Heart right ventricle (tissue), 16 donors: ENCODE results near the gene KCNIP1. TPM values are rescaled to one million over a fixed set of nuclear protein-coding genes. Genes with fewer than 3 reads are reported as not detected.

Source experiments
- ATAC-seq, 8 donors: fragments of 200-7000 bp; cut with Tn5 transposase; one replicate each; pipeline ENCODE4 v1.9.1; 2020; ENCODE audit warnings: mild to moderate bottlenecking in 8 of 8, moderate library complexity in 8 of 8, moderate number of reproducible peaks in 1 of 8
- DNase-seq, 2 donors: peaks; one replicate each; pipeline ENCODE4 v3.0.0-alpha.2; 2020
- H3K27ac ChIP-seq, 10 donors: fragments of 200-600 bp; sonication (generic) in 2 of 10; one replicate each; pipeline versions ENCODE4 v1.5.0 to v1.8.0; 2020 to 2022; ENCODE audit warnings: mild to moderate bottlenecking in 3 of 10
- H3K27me3 ChIP-seq, 7 donors: fragments of 200-600 bp; one replicate each; pipeline ENCODE4 v1.8.0; 2021 to 2022; ENCODE audit warnings: mild to moderate bottlenecking in 2 of 7
- H3K36me3 ChIP-seq, 9 donors: fragments of 200-600 bp; sonication (generic) in 1 of 9; one replicate each; pipeline versions ENCODE4 v1.5.0 to v1.8.0; 2020 to 2022; ENCODE audit warnings: mild to moderate bottlenecking in 2 of 9
- H3K4me1 ChIP-seq, 9 donors: fragments of 200-600 bp; sonication (generic) in 1 of 9; one replicate each; pipeline versions ENCODE4 v1.5.0 to v1.8.0; 2020 to 2022; ENCODE audit warnings: mild to moderate bottlenecking in 4 of 9
- H3K4me3 ChIP-seq, 10 donors: fragments of 200-600 bp; sonication (generic) in 2 of 10; one replicate each; pipeline versions ENCODE4 v1.5.0 to v1.8.0; 2020 to 2022; ENCODE audit warnings: mild to moderate bottlenecking in 7 of 10, moderate library complexity in 2 of 10
- H3K9me3 ChIP-seq, 11 donors: fragments of 200-600 bp in 10 of 11; sonication (generic) in 2 of 11; one replicate each; pipeline versions ENCODE4 v1.5.0 to v1.8.0; 2013 to 2022; ENCODE audit warnings: mild to moderate bottlenecking in 2 of 11, control low read depth in 1 of 11, moderate library complexity in 1 of 11
- WGBS, 2 donors: extraction: QIAGEN DNeasy Blood & Tissue Kit; methylation state at CpG; one replicate each; pipeline ENCODE4 v1.1.7; 2013; ENCODE audit warnings: inconsistent platforms in 1 of 2; 5-methylcytosine and 5-hydroxymethylcytosine counted together
- intact Hi-C, 10 donors: fragments of 100-400 bp; cut with DNase I; formaldehyde crosslinking; loops; one replicate each; pipeline versions ENCODE4 v1.11.1 to v1.14.2; 2022
- polyA plus RNA-seq, 2 donors: library from polyadenylated mRNA; stranded (reverse); fragments of 200-250 nt; gene quantifications; one replicate each; pipeline ENCODE4 v1.2.3, GENCODE V29; 2013
- total RNA-seq, 10 donors: library from RNA; stranded (reverse); fragmentation: NEBNext Ultra II Directional in 3 of 10; extraction: Animal tissue kit (Norgen Biotek cat#: 25700) in 3 of 10; gene quantifications; one replicate each; pipeline versions ENCODE4 v1.2.1 to v1.2.4, GENCODE V29; 2021 to 2023
- TF ChIP-seq, protein P1 (sequence below), 9 donors: fragments of 200-600 bp; sonication (generic) in 2 of 9; IDR thresholded peaks; one replicate each; pipeline versions ENCODE4 v1.5.0 to v1.8.0; 2021 to 2022; ENCODE audit warnings: antibody characterized with exemption in 9 of 9, mild to moderate bottlenecking in 5 of 9, moderate library complexity in 1 of 9
- donor health status: Arrhythmogenic right ventricular cardiomyopathy.
- donor health status: ischemic (EF 13 %, LVEDD 7.1; RV severe dilation, severe dysfunction).
- donor health status: healthy with polysubstance abuse.
- donor health status: DM: no; HTN: yes; CAD: no.
- donor health status: DM: no; HTN: no; CAD: no.
- donor health status: ischemic (EF 25% LVEDD 6.9; RV normal size, moderate dysfunction).
- donor health status: ischemic (EF 25% LVEDD 5.7; RV mildly dilated, moderate dysfunction).
- donor health status: healthy.
- donor health status: DM: yes; HTN: yes; CAD: no.
- donor health status: Ischemic cardiomyopathy.
- donor health status: ischemic (EF 35%, LVEDD 5.7; RV mildly dilated, moderate dysfunction).
- donor health status: nonischemic (EF 11% LVEDD 7.7; RV severe dilation, severe dysfunction).
- donor health status: DM: yes; HTN: yes; CAD: no.
- donor health status: PGD.
- donor health status: ischemic (EF 29% LVEDD 5.4; RV normal size, mild dysfunction).
- donor health status: nonischemic (EF 23%, LVEDD 6.1; RV moderate dilation, normal function).

The KCNIP1 gene
- total and polyA plus RNA-seq, 12 donors: 0.06 to 0.67 (median 0.21) TPM; not detected in 7

DNA sequence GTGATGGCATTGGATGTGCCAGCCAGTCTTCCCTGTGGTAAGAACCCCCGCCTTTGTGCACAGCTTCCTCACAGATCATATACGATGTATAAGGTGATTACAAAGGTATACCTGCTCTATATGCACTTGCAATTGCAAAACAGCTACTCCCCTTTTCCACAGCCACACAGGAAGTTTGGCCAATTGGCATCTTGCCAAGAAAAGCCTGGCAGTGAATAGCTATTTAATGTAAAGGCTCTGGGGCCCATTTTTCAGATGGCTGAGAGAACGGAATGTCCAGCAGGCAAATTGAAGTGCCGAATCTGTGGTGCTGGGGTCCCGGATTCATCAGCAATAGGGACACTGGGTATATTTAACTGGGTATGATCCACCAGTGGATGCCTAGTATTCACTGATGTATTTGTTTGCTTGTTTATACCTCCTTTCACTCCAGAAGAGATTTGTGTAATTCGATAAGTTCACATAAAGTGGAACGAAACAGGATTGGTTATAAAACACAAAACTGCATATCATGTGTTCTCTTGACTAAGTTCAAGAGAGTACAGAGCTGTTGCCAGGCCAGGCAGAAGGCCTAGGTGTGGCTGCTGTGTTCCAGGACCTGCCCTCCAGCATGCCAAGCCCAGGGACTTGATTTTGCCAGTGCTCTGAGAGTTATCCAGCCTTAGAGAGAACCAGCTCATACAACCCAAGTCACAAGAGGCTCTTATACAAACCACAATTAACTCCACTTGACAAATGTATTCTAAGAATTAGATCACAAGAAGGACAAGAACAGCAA lies 252.0 kb downstream of the KCNIP1 start:
- intact Hi-C loops: no loop called here
- Histone ChIP-seq H3K4me1 (peaks cover 18 to 60% (median 37%) of the 10 kb centered on the region in 9 donors), H3K36me3 (no peaks in the 10 kb centered on the region), H3K27ac (peak overlapping the region; percentile 59 to 93 (median 87)), H3K27me3 (no peaks in the 10 kb centered on the region), H3K9me3 (no peaks in the 10 kb centered on the region), H3K4me3 (no peak overlapping the region)
- TF ChIP-seq, protein P1, sequence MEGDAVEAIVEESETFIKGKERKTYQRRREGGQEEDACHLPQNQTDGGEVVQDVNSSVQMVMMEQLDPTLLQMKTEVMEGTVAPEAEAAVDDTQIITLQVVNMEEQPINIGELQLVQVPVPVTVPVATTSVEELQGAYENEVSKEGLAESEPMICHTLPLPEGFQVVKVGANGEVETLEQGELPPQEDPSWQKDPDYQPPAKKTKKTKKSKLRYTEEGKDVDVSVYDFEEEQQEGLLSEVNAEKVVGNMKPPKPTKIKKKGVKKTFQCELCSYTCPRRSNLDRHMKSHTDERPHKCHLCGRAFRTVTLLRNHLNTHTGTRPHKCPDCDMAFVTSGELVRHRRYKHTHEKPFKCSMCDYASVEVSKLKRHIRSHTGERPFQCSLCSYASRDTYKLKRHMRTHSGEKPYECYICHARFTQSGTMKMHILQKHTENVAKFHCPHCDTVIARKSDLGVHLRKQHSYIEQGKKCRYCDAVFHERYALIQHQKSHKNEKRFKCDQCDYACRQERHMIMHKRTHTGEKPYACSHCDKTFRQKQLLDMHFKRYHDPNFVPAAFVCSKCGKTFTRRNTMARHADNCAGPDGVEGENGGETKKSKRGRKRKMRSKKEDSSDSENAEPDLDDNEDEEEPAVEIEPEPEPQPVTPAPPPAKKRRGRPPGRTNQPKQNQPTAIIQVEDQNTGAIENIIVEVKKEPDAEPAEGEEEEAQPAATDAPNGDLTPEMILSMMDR (IDR thresholded peaks at IDR 0.05): no peak
- 53 to 67% methylated on average over 7 of the region's 7 CpGs for WGBS, 2 donors
- DNase-seq (peak; percentile 64 to 68), ATAC-seq (peak; percentile 74 to 96 (median 90))

DNA sequence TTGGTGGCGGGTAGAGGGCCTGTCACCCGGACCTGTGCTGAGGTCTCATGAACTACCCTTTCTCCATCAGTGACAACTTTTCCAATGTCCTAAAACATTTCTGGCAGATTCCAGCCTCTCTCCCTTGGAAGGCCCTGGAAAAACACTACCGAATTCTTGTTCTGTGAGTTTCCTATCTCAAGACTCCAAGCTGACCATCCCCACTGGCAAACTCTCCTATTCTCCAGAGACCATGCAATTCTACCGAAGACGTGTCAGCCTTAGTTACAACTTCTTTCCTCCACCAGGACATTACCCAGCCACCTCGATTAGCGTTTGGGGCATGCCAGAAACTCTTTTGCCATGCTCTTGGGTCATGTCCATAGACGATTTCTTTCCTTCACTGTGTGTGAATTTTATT lies 252.9 kb downstream of the KCNIP1 start:
- H3K9me3 ChIP-seq: no peaks in the 10 kb centered on the region
- ATAC-seq (no peak), DNase-seq (no peak)
- H3K27ac ChIP-seq: peak overlapping the region; percentile 59 to 93 (median 87)
- intact Hi-C loops: no loop called here
- no peak overlapping the region for H3K4me3 ChIP-seq
- H3K36me3 ChIP-seq: no peaks in the 10 kb centered on the region
- H3K4me1 ChIP-seq: peaks cover 16 to 55% (median 31%) of the 10 kb centered on the region in 9 donors
- no peaks in the 10 kb centered on the region for H3K27me3 ChIP-seq
- WGBS, 2 donors: 63 to 65% methylated on average over 8 of the region's 8 CpGs
- TF ChIP-seq, protein P1 (IDR thresholded peaks at IDR 0.05): no peak

DNA sequence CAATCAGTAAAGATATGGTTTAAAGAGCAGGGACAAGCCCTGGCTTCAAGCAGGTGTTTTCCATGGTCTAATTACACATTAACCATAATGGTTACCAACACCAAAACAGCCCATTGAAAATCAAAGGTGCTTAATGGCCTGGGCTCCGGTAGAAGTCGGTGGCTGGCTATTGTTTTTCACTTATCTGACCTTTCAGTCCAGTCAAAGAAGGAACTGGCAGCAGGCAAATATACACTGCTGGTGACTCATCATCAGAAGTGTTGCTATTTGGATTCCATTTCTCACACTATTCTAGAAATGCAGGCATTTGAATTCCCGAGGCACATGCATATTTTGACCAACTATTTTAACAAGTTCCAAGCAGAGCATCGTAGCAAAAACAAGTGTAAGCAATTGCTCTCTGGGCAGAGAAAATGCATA lies 253.4 kb downstream of the KCNIP1 start:
- TF ChIP-seq, protein P1 (IDR thresholded peaks at IDR 0.05): no peak
- H3K27ac ChIP-seq: peak overlapping the region; percentile 59 to 93 (median 87)
- intact Hi-C loops: no loop called here
- ATAC-seq (peak; percentile 52 to 90 (median 80)), DNase-seq (peak in 1 of 2 donors; percentile 39)
- WGBS, 2 donors: 14 to 22% methylated on average over 4 of the region's 4 CpGs
- H3K4me3 ChIP-seq: no peak overlapping the region
- peaks cover 11 to 50% (median 26%) of the 10 kb centered on the region in 9 donors for H3K4me1 ChIP-seq
- H3K36me3 ChIP-seq: no peaks in the 10 kb centered on the region
- no peaks in the 10 kb centered on the region for H3K9me3 ChIP-seq
- no peaks in the 10 kb centered on the region for H3K27me3 ChIP-seq

DNA sequence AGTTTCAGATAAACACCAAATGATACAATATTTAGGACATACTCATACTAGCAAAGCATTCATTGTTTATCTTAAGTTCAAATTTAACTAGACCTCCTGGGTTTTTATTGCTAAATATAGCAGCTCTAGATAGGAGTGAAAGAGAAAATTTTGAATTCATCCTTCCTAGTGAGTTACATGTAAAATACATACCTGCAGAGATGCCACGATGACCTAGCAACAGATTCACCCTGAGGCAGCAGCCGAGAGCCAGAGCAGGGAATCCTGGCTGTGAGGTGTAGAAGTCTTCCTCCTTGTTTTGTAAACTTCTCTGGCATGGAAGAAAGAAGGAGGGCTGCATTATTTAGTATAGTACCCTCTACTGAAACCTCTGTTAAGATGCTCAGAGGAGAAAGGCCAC lies 253.8 kb downstream of the KCNIP1 start:
- WGBS, 2 donors: 59 to 63% methylated on average over 2 of the region's 2 CpGs
- Histone ChIP-seq H3K27me3 (no peaks in the 10 kb centered on the region), H3K4me3 (no peak overlapping the region), H3K4me1 (peaks cover 7 to 45% (median 21%) of the 10 kb centered on the region in 9 donors), H3K27ac (peak overlapping the region; percentile 19 to 93 (median 87)), H3K36me3 (no peaks in the 10 kb centered on the region), H3K9me3 (no peaks in the 10 kb centered on the region)
- ATAC-seq (peak in 1 of 8 donors; percentile 4), DNase-seq (no peak)
- TF ChIP-seq, protein P1 (IDR thresholded peaks at IDR 0.05): no peak
- intact Hi-C loops: no loop called here
